IMR-90 (cell line): ENCODE data around the gene TRDMT1. TPM values are rescaled to one million over a fixed set of nuclear protein-coding genes. Genes with fewer than 3 reads are reported as not detected.

Experiments
- ATAC-seq: fragments of 200-7000 bp; cut with Tn5 transposase; 2 replicates; pipeline ENCODE4 v1.9.1; 2020; ENCODE audit warnings: low read depth, mild to moderate bottlenecking, moderate library complexity
- BruUV-seq: library from RNA; stranded (reverse); fragments of 400-500 nt; replicated peaks from 2 replicates; lab custom pipeline; 2021; lab: Mats Ljungman, UMichigan
- CTCF ChIA-PET: fragments of 300-600 bp; formaldehyde crosslinking; extraction: SDS; loops from one replicate; lab custom pipeline; 2021; ENCODE audit warnings: antibody characterized with exemption; lab: Yijun Ruan, JAX
- POLR2A ChIA-PET: fragments of 300-600 bp; sonication (Branson Sonifier 250); formaldehyde crosslinking; loops from one replicate; lab custom pipeline; 2022; ENCODE audit warnings: antibody characterized with exemption; ENCODE audit not compliant: unreplicated experiment; lab: Charles Lee
- DNase-seq: peaks from one replicate; pipeline ENCODE4 v3.0.0; 2013
- H2AFZ ChIP-seq: replicated peaks from 2 replicates; pipeline ENCODE3; 2013; ENCODE audit warnings: low read length, mild to moderate bottlenecking; ENCODE audit not compliant: poor library complexity
- H2AK5ac ChIP-seq: 2 replicates; pipeline ENCODE4 v1.6.1; 2013; ENCODE audit warnings: low read depth, low read length, inconsistent platforms
- H2AK9ac ChIP-seq: replicated peaks from 2 replicates; pipeline ENCODE3; 2013; ENCODE audit warnings: mild to moderate bottlenecking, low read depth, low read length, moderate library complexity; ENCODE audit not compliant: poor library complexity
- H2BK120ac ChIP-seq: 2 replicates; pipeline ENCODE4 v1.6.1; 2013; ENCODE audit warnings: low read depth, low read length, inconsistent platforms
- H2BK15ac ChIP-seq: 3 replicates; pipeline ENCODE4 v1.6.1; 2013; ENCODE audit warnings: low read depth, low read length, inconsistent platforms
- H2BK20ac ChIP-seq: 2 replicates; pipeline ENCODE4 v1.6.1; 2013; ENCODE audit warnings: low read depth, mild to moderate bottlenecking, inconsistent platforms, low read length, moderate library complexity
- H2BK5ac ChIP-seq: 2 replicates; pipeline ENCODE4 v1.6.1; 2013; ENCODE audit warnings: mild to moderate bottlenecking, low read depth, low read length, inconsistent platforms; ENCODE audit not compliant: poor library complexity, severe bottlenecking
- H3K14ac ChIP-seq: replicated peaks from 2 replicates; pipeline ENCODE4 v1.6.1; 2013; ENCODE audit warnings: low read depth, low read length, inconsistent platforms
- H3K18ac ChIP-seq: 2 replicates; pipeline ENCODE4 v1.6.1; 2013; ENCODE audit warnings: low read depth, low read length, control low read depth
- H3K23ac ChIP-seq: 2 replicates; pipeline ENCODE4 v1.6.1; 2013; ENCODE audit warnings: low read depth, low read length, inconsistent platforms
- H3K27ac ChIP-seq: 2 replicates; pipeline ENCODE4 v1.5.1; 2013; ENCODE audit warnings: mild to moderate bottlenecking, control low read depth, low read length; ENCODE audit not compliant: insufficient read depth
- H3K27me3 ChIP-seq: 2 replicates; pipeline ENCODE4 v1.6.1; 2013; ENCODE audit warnings: low read length; ENCODE audit not compliant: control insufficient read depth, insufficient read depth
- H3K36me3 ChIP-seq: 2 replicates; pipeline ENCODE4 v1.6.1; 2013; ENCODE audit warnings: low read length, mixed read lengths; ENCODE audit not compliant: control insufficient read depth, insufficient read depth
- H3K4ac ChIP-seq: 2 replicates; pipeline ENCODE4 v1.6.1; 2013; ENCODE audit warnings: low read depth, low read length, inconsistent platforms
- H3K4me1 ChIP-seq: 2 replicates; pipeline ENCODE4 v1.6.1; 2013; ENCODE audit warnings: low read length, mixed read lengths; ENCODE audit not compliant: control insufficient read depth, insufficient read depth
- H3K4me2 ChIP-seq: 2 replicates; pipeline ENCODE4 v1.6.1; 2013; ENCODE audit warnings: low read depth, mild to moderate bottlenecking, control low read depth, low read length, moderate library complexity
- H3K4me3 ChIP-seq: 2 replicates; pipeline ENCODE4 v1.5.1; 2013; ENCODE audit warnings: low read depth, mild to moderate bottlenecking, control low read depth, low read length, moderate library complexity; ENCODE audit not compliant: insufficient read depth
- H3K56ac ChIP-seq: 2 replicates; pipeline ENCODE4 v1.6.1; 2013; ENCODE audit warnings: low read length, inconsistent platforms; ENCODE audit not compliant: insufficient read depth; ENCODE audit errors: extremely low read depth
- H3K79me1 ChIP-seq, 2 experiments: 2 replicates each; pipeline ENCODE4 v1.6.1; 2013; ENCODE audit warnings: low read length in 2 of 2, inconsistent platforms in 1 of 2, low read depth in 1 of 2
- H3K9ac ChIP-seq: 2 replicates; pipeline ENCODE4 v1.6.1; 2013; ENCODE audit warnings: low read depth, low read length, control low read depth
- H3K9me1 ChIP-seq: 2 replicates; pipeline ENCODE4 v1.6.1; 2013; ENCODE audit warnings: low read length, inconsistent platforms; ENCODE audit not compliant: insufficient read depth
- H3K9me3 ChIP-seq: 2 replicates; pipeline ENCODE4 v1.6.1; 2013; ENCODE audit warnings: low read length; ENCODE audit not compliant: control insufficient read depth, insufficient read depth
- H4K20me1 ChIP-seq: 2 replicates; pipeline ENCODE4 v1.6.1; 2013; ENCODE audit warnings: low read length, inconsistent platforms; ENCODE audit not compliant: insufficient read depth
- H4K5ac ChIP-seq: 2 replicates; pipeline ENCODE4 v1.6.1; 2013; ENCODE audit warnings: mild to moderate bottlenecking, low read depth, low read length, control low read depth
- H4K8ac ChIP-seq, 2 experiments: 2 replicates each; pipeline ENCODE4 v1.6.1; 2013; ENCODE audit warnings: low read depth in 2 of 2, low read length in 2 of 2, control low read depth in 1 of 2, inconsistent platforms in 1 of 2
- H4K91ac ChIP-seq: 2 replicates; pipeline ENCODE4 v1.6.1; 2013; ENCODE audit warnings: low read depth, low read length, inconsistent platforms; ENCODE audit not compliant: insufficient read depth
- BHLHE40 ChIP-seq: fragments of 150-350 bp; IDR thresholded peaks from 2 replicates; pipeline ENCODE4 v1.6.1; 2016; ENCODE audit warnings: mild to moderate bottlenecking, low read depth, low read length
- CEBPB ChIP-seq: IDR thresholded peaks from 2 replicates; pipeline ENCODE4 v1.6.1; 2012; ENCODE audit warnings: low read depth, low read length, improper control_type of control experiment
- MAFK ChIP-seq: IDR thresholded peaks from 2 replicates; pipeline ENCODE4 v1.6.1; 2012; ENCODE audit warnings: low read depth, low read length, improper control_type of control experiment
- SMC3 ChIP-seq: fragments of 150-350 bp; IDR thresholded peaks from 2 replicates; pipeline ENCODE4 v1.6.1; 2016; ENCODE audit warnings: low read depth, mild to moderate bottlenecking, antibody characterized with exemption, low read length, moderate library complexity
- WGBS, 2 experiments: methylation state at CpG; one replicate each; pipeline versions ENCODE4 v1.1.5 to v1.1.7; 2013; ENCODE audit warnings: missing lambda C conversion rate in 2 of 2; ENCODE audit not compliant: insufficient read length in 1 of 2; ENCODE audit errors: extremely low coverage in 2 of 2; 5-methylcytosine and 5-hydroxymethylcytosine counted together
- dilution Hi-C: fragments of 300-500 bp; cut with HindIII; formaldehyde crosslinking; loops from one replicate; pipeline ENCODE4 v1.14.3; 2018; ENCODE audit warnings: low sequenced_read_pairs; ENCODE audit not compliant: unreplicated experiment
- in situ Hi-C: fragments of 300-500 bp; cut with MboI; formaldehyde crosslinking; loops from 3 replicates; pipeline ENCODE4 v1.14.3; 2019; ENCODE audit warnings: low sequenced_read_pairs, inconsistent platforms, mixed read lengths
- intact Hi-C: fragments of 100-400 bp; cut with micrococcal nuclease; formaldehyde crosslinking; loops from 2 replicates; pipeline ENCODE4 v1.10.0; 2022
- polyA plus RNA-seq, 3 experiments: library from polyadenylated mRNA; depleted of rRNA; stranded (reverse); fragments of >200 nt; gene quantifications; 2 replicates each; pipeline ENCODE4 v1.2.3, GENCODE V29; 2012; ENCODE audit warnings: low replicate concordance in 1 of 3
- total RNA-seq: library from RNA; depleted of rRNA; stranded (reverse); fragments of >200 nt; gene quantifications from 2 replicates; pipeline ENCODE4 v1.2.3, GENCODE V29; 2012

The TRDMT1 gene
- total and polyA plus RNA-seq, 2 of the 4 experiments (the other 2 are of a cell fraction): 2.1 to 4.7 TPM

DNA sequence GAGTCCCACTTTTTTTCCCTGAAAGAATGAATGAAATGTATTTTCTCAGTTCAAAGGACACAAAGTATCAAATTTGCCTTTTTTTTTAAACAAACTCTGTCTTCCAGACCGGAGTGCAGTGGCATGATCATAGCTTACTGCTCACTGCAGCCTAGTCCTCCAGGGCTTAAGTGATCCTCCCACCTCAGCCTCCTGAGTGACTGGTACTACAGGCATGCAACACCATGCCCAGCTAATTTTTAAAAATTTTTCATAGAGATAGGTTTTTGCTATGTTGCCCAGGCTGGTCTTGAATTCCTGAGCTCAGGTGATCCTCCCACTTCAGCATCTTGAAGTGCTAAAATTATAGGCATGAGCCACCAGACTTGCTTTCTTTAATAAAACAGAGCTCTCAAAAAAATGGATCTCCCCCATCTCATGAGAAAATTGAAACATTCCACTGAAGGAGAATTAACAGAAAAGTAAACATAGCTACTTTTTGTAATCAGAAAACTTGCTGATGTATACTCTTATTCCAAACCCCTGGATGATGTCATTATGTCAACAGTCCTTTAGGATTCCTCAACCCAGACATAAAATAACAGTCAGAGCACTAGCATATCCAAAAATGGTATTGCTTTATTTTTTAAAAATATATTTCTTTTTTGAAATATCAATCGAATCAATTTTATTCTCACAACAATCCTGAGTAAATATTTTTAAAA, 12.3 kb upstream of the TRDMT1 start:
- peak; percentile 83 for DNase-seq
- POLR2A ChIA-PET: interaction anchor here (0.7 to 2.0 kb wide), 3 partner anchors 16 to 153 kb away, joined by 3 to 25 read pairs (median 6); no protein-coding TSS in a partner anchor
- in situ Hi-C loops: no loop called here

More for the DNA sequence above, 12.3 kb upstream of the TRDMT1 start:
- Histone ChIP-seq H4K91ac (peak overlapping the region; percentile 35; the same call in 1 of the 2 replicates), H4K5ac (peak overlapping the region; percentile 46), H3K23ac (peak overlapping the region; percentile 62), H3K4me1 (peaks cover 25% of the 10 kb centered on the region), H2AFZ (no peak overlapping the region), H3K9me1 (peaks cover 9% of the 10 kb centered on the region), H2AK9ac (no peak overlapping the region), H3K79me1 (peaks cover 7 to 47% of the 10 kb centered on the region in 2 experiments; a peak in 3 of 4 replicates), H3K4me3 (no peak overlapping the region), H2AK5ac (peak overlapping the region; percentile 42), H4K20me1 (no peaks in the 10 kb centered on the region), H3K14ac (peak overlapping the region; percentile 84), H3K9ac (no peak overlapping the region), H3K4ac (peak overlapping the region; percentile 57), H3K56ac (peak overlapping the region; percentile 92; the same call in 1 of the 2 replicates), H3K36me3 (no peaks in the 10 kb centered on the region), H3K9me3 (no peaks in the 10 kb centered on the region), H2BK5ac (peak overlapping the region; percentile 96), H3K18ac (peak overlapping the region; percentile 64), H3K27ac (peak overlapping the region; percentile 93), H2BK120ac (peak overlapping the region; percentile 69), H4K8ac (peak overlapping the region; percentile 38 to 72; a peak in 3 of 4 replicates), H3K27me3 (no peaks in the 10 kb centered on the region), H3K4me2 (peak overlapping the region; percentile 2), H2BK15ac (peak overlapping the region; percentile 80), H2BK20ac (peak overlapping the region; percentile 92)
- intact Hi-C loops: loop anchor here (2.0 kb wide), 1 partner anchor 15 kb away; the partner anchor contains the start of gene VIM
- peak; percentile 50 for ATAC-seq
- CTCF ChIA-PET: interaction anchor here (0.7 to 1.0 kb wide), 3 partner anchors 13 to 371 kb away, joined by 3 to 4 read pairs (median 3); partner anchors contain the start of gene TRDMT1
- TF ChIP-seq SMC3 (no peak), CEBPB (peak; percentile 36), MAFK (peak; percentile 79), BHLHE40 (peak; percentile 45; the same call in 1 of the 2 replicates)
- dilution Hi-C loops: no loop called here
- WGBS, 2 experiments: no CpG with 5 or more reads among the region's 2 CpGs
- no TSS peak for BruUV-seq
